ENCODE measurements around the gene DTHD1.

DTHD1 gene

GRCh38 chr4:36281384-36282106 lies at the start of gene DTHD1:
TSS of gene DTHD1 (plus strand) at chr4:36281616. CDS start at chr4:36281759, 143 bp downstream.
- DNase-seq (ENCODE audit: low read depth) = no peak

GRCh38 chr4:36233567-36234266 lies 47.7 kb upstream of the DTHD1 start:
- DNase-seq (ENCODE audit: low read depth) = no peak

GRCh38 chr4:36235306-36235705 lies 46.1 kb upstream of the DTHD1 start:
- no peak for DNase-seq (ENCODE audit: low read depth)

- DNase-seq (ENCODE audit: low read depth) = no peak
These were observed 45.3 kb upstream of the DTHD1 start for GRCh38 chr4:36236159-36236558.

GRCh38 chr4:36237366-36238313 lies 43.8 kb upstream of the DTHD1 start:
- DNase-seq (ENCODE audit: low read depth) = no peak

GRCh38 chr4:36241771-36242170 lies 39.6 kb upstream of the DTHD1 start:
- no peak for DNase-seq (ENCODE audit: low read depth)

GRCh38 chr4:36242629-36243354 lies 38.6 kb upstream of the DTHD1 start:
- DNase-seq (ENCODE audit: low read depth) = no peak

- no peak for DNase-seq (ENCODE audit: low read depth)
These were observed 37.8 kb upstream of the DTHD1 start for GRCh38 chr4:36243355-36244256.

- no peak for DNase-seq (ENCODE audit: low read depth)
These were observed 36.9 kb upstream of the DTHD1 start, which contains the start of gene ARAP2 for GRCh38 chr4:36244257-36245082. TSS of gene ARAP2 (minus strand) at chr4:36244514. CDS start at chr4:36229486, 15,028 bp downstream.

- no peak for DNase-seq (ENCODE audit: low read depth)
These were observed 31.8 kb upstream of the DTHD1 start for GRCh38 chr4:36249610-36250009.

GRCh38 chr4:36251983-36252382 lies 29.4 kb upstream of the DTHD1 start:
- DNase-seq (ENCODE audit: low read depth) = no peak

- no peak for DNase-seq (ENCODE audit: low read depth)
These were observed 27.0 kb upstream of the DTHD1 start for GRCh38 chr4:36254371-36254770.

GRCh38 chr4:36255577-36255976 lies 25.8 kb upstream of the DTHD1 start:
- no peak for DNase-seq (ENCODE audit: low read depth)

GRCh38 chr4:36256398-36256891 lies 25.0 kb upstream of the DTHD1 start:
- no peak for DNase-seq (ENCODE audit: low read depth)

GRCh38 chr4:36260731-36261130 lies 20.7 kb upstream of the DTHD1 start:
- DNase-seq (ENCODE audit: low read depth) = no peak

GRCh38 chr4:36264207-36264826 lies 17.1 kb upstream of the DTHD1 start:
- no peak for DNase-seq (ENCODE audit: low read depth)

GRCh38 chr4:36267486-36268268 lies 13.7 kb upstream of the DTHD1 start:
- DNase-seq (ENCODE audit: low read depth) = no peak

- no peak for DNase-seq (ENCODE audit: low read depth)
These were observed 12.3 kb upstream of the DTHD1 start for GRCh38 chr4:36269101-36269500.

Measured in fibroblast of gingiva (primary cell).